ENCODE results near the gene ITGB1. TPM values are rescaled to one million over a fixed set of nuclear protein-coding genes. Genes with fewer than 3 reads are reported as not detected.
A peak's percentile ranks its signal among the peaks of the same experiment; 100 is the strongest.

The ITGB1 gene
- total RNA-seq, 4 donors from 2014 or later: 57.8 to 256 (median 162) TPM

- Histone ChIP-seq H3K9me3 (no peaks in the 10 kb centered on the region), H3K27ac (peak overlapping the region in 1 of 4 donors; percentile 3), H3K4me3 (no peak overlapping the region), H3K36me3 (no peaks in the 10 kb centered on the region), H3K27me3 (no peaks in the 10 kb centered on the region), H3K4me1 (peaks cover 0 to 43% (median 6%) of the 10 kb centered on the region in 4 donors)
- TF ChIP-seq, protein P1, sequence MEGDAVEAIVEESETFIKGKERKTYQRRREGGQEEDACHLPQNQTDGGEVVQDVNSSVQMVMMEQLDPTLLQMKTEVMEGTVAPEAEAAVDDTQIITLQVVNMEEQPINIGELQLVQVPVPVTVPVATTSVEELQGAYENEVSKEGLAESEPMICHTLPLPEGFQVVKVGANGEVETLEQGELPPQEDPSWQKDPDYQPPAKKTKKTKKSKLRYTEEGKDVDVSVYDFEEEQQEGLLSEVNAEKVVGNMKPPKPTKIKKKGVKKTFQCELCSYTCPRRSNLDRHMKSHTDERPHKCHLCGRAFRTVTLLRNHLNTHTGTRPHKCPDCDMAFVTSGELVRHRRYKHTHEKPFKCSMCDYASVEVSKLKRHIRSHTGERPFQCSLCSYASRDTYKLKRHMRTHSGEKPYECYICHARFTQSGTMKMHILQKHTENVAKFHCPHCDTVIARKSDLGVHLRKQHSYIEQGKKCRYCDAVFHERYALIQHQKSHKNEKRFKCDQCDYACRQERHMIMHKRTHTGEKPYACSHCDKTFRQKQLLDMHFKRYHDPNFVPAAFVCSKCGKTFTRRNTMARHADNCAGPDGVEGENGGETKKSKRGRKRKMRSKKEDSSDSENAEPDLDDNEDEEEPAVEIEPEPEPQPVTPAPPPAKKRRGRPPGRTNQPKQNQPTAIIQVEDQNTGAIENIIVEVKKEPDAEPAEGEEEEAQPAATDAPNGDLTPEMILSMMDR (IDR thresholded peaks at IDR 0.05): no peak
- no peak for TF ChIP-seq POLR2A (IDR thresholded peaks at IDR 0.05)
- DNase-seq: peak in 2 of 3 donors; percentile 64 to 65
Observed at GRCh38 chr10:32943854-32944661, 14.0 kb downstream of the ITGB1 start.

DNA sequence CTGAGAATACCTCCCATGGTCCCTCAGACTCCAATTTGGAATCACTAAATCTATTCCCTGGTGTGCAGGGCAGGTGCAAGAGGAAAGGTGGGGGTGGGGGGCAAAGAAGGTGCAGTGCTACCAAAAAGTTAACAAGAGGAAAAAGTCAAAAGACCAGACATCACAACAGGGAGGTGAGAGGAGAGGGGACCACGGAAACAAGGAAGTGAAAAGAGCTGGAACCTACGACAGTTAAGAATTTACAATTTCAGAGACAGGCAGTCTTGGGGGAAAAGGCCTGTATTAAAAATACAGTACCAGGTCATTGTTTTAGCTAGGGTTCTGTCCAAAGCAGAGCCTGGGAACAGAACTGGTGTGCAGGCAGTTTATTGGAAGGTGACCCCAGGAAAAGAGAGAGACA, 14.6 kb downstream of the ITGB1 start:
- DNase-seq: no peak

GRCh38 chr10:32942081-32942480, 15.9 kb downstream of the ITGB1 start:
- peaks cover 3 to 57% (median 10%) of the 10 kb centered on the region in 4 donors for H3K4me1 ChIP-seq

More for the DNA sequence above, 14.6 kb downstream of the ITGB1 start:
- Histone ChIP-seq H3K27me3 (no peaks in the 10 kb centered on the region), H3K4me3 (no peak overlapping the region), H3K9me3 (no peaks in the 10 kb centered on the region), H3K27ac (no peak overlapping the region), H3K36me3 (no peaks in the 10 kb centered on the region), H3K4me1 (peaks cover 3 to 50% (median 10%) of the 10 kb centered on the region in 4 donors)
- TF ChIP-seq POLR2A (IDR thresholded peaks at IDR 0.05): no peak
- TF ChIP-seq, protein P1 (IDR thresholded peaks at IDR 0.05): no peak

DNA sequence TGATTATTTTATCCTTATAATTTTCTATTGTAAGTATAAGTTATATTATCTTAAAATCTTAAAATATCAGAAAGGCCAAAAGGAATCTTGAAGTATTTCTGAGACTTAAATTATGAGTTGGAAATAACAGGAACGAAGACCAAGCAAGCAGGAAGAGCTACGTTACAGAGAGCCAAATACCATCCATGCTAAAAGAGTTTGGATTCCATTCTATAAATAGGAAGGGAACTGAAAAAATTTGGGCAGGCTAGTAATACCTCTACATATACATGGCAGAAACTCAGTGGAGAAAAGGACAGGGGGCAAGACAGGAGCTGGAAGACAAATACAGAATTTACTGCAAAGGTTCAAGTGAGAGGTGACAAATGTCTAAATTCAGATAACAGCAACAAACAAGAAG, 16.7 kb downstream of the ITGB1 start:
- Histone ChIP-seq H3K4me1 (peaks cover 3 to 57% (median 10%) of the 10 kb centered on the region in 4 donors), H3K27me3 (no peaks in the 10 kb centered on the region), H3K4me3 (no peak overlapping the region), H3K9me3 (no peaks in the 10 kb centered on the region), H3K27ac (peak overlapping the region in 1 of 4 donors; percentile 11), H3K36me3 (no peaks in the 10 kb centered on the region)
- no peak for DNase-seq
- no peak for TF ChIP-seq POLR2A (IDR thresholded peaks at IDR 0.05)
- TF ChIP-seq, protein P1 (IDR thresholded peaks at IDR 0.05): no peak

More at GRCh38 chr10:32942081-32942480, 15.9 kb downstream of the ITGB1 start:
- Histone ChIP-seq H3K9me3 (no peaks in the 10 kb centered on the region), H3K4me3 (no peak overlapping the region), H3K27ac (peak overlapping the region in 1 of 4 donors; percentile 11), H3K27me3 (no peaks in the 10 kb centered on the region), H3K36me3 (no peaks in the 10 kb centered on the region)
- TF ChIP-seq, protein P1 (IDR thresholded peaks at IDR 0.05): no peak
- TF ChIP-seq POLR2A (IDR thresholded peaks at IDR 0.05): no peak
- DNase-seq: no peak

DNA sequence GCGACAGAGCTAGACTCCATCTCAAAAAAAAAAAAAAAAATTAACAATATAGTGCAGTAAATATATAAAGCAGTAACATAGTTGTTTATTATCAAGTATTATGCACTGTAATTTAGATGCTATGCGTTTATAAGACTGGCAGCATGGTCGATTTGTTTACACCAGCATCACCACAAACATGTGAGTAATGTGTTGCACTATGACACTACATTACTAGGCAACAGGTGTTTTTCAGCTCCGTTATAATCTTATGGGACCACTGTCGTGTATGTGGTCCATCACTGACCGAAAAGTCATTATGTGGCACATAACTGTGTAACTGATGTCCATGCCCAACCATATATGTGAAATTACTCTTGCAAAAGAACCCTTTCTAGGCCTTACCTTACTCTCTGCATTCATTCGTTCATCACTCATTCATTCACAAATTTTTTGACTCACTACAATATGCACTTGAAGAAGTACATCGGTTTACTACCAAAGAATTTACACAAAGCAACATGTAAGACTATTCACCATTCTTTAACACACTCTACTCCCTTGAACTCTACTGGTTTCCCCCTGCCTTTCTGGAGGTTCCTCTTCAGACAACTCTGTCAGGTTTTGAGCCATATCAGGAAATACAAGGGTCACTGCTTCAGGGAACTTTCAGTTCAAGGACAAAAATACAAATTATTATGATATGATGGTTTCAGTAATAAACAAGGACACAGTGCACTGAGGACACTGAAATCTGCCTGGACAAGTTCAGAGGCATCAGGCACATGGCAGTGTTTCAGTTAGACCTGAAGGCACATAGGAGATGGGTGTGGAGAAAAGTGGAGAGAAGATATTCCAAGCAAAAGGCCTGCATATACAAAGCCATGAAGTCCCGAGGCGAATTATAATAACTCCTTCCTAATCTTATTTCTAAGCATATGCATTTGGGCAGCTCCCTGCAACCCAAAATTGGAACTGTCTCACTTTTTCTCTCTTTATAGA, 17.4 kb downstream of the ITGB1 start:
- H3K27ac ChIP-seq: peak overlapping the region in 1 of 4 donors; percentile 29
- H3K4me3 ChIP-seq: no peak overlapping the region
- no peaks in the 10 kb centered on the region for H3K27me3 ChIP-seq
- H3K9me3 ChIP-seq: no peaks in the 10 kb centered on the region
- no peak for DNase-seq
- H3K4me1 ChIP-seq: peaks cover 3 to 57% (median 10%) of the 10 kb centered on the region in 4 donors
- peaks cover 0 to 5% (median 0%) of the 10 kb centered on the region in 3 donors for H3K36me3 ChIP-seq
- no peak for TF ChIP-seq POLR2A (IDR thresholded peaks at IDR 0.05)
- TF ChIP-seq, protein P1 (IDR thresholded peaks at IDR 0.05): no peak
